OCI-LY7 (cell line): ENCODE measurements around the gene CCDC174. TPM values are rescaled to one million over a fixed set of nuclear protein-coding genes. Genes with fewer than 3 reads are reported as not detected.

Experiments used
- BruUV-seq: library from RNA; stranded (reverse); fragments of 400-500 nt; replicated peaks from 2 replicates; lab custom pipeline; 2021; lab: Mats Ljungman, UMichigan
- CTCF ChIA-PET: fragments of 300-600 bp; sonication (Branson Sonifier 250); formaldehyde crosslinking; loops from one replicate; lab custom pipeline; 2022; ENCODE audit warnings: antibody characterized with exemption; ENCODE audit not compliant: unreplicated experiment; lab: Charles Lee
- POLR2A ChIA-PET: fragments of 300-600 bp; sonication (Branson Sonifier 250); formaldehyde crosslinking; loops from one replicate; lab custom pipeline; 2022; ENCODE audit warnings: antibody characterized with exemption; lab: Charles Lee
- DNase-seq: peaks from one replicate; pipeline ENCODE4 v3.0.0-alpha.2; 2015; ENCODE audit warnings: low spot score
- H2AFZ ChIP-seq: fragments of 200-600 bp; sonication (generic), shearing (Covaris generic); 2 replicates; pipeline ENCODE4 v1.6.1; 2014; ENCODE audit warnings: mild to moderate bottlenecking, antibody characterized with exemption, low read length, moderate library complexity
- H3K27ac ChIP-seq: fragments of 200-600 bp; sonication (generic); 2 replicates; pipeline ENCODE4 v1.5.1; 2014; ENCODE audit warnings: mixed run types, low read depth, mild to moderate bottlenecking, moderate library complexity, low read length, inconsistent platforms; ENCODE audit not compliant: poor library complexity, severe bottlenecking
- H3K36me3 ChIP-seq: fragments of 200-600 bp; sonication (generic); 2 replicates; pipeline ENCODE4 v1.6.1; 2014; ENCODE audit warnings: mild to moderate bottlenecking, antibody characterized with exemption, low read length, moderate library complexity, mixed read lengths; ENCODE audit not compliant: insufficient read depth
- H3K4me1 ChIP-seq: fragments of 200-600 bp; sonication (generic); 2 replicates; pipeline ENCODE4 v1.5.1; 2014; ENCODE audit warnings: mild to moderate bottlenecking, low read length; ENCODE audit not compliant: insufficient read depth, poor library complexity, severe bottlenecking
- H3K4me2 ChIP-seq: fragments of 200-600 bp; sonication (generic); 2 replicates; pipeline ENCODE4 v1.6.1; 2014; ENCODE audit warnings: mild to moderate bottlenecking, low read length
- H3K4me3 ChIP-seq: fragments of 200-600 bp; sonication (generic); 2 replicates; pipeline ENCODE4 v1.5.1; 2014; ENCODE audit warnings: mild to moderate bottlenecking, low read depth, low read length; ENCODE audit not compliant: poor library complexity, severe bottlenecking
- H3K79me2 ChIP-seq: fragments of 200-600 bp; sonication (generic); 2 replicates; pipeline ENCODE4 v1.6.1; 2016; ENCODE audit warnings: low read depth, mild to moderate bottlenecking, low read length, moderate library complexity, mixed read lengths; ENCODE audit not compliant: insufficient read depth
- H3K9me2 ChIP-seq: fragments of 200-600 bp; sonication (generic); 2 replicates; pipeline ENCODE4 v1.6.1; 2016; ENCODE audit warnings: mild to moderate bottlenecking, low read length, mixed read lengths; ENCODE audit not compliant: insufficient read depth
- H3K9me3 ChIP-seq: fragments of 200-600 bp; sonication (generic); 2 replicates; pipeline ENCODE4 v1.6.1; 2014; ENCODE audit warnings: mild to moderate bottlenecking, mixed run types, low read length, mixed read lengths
- H4K20me1 ChIP-seq: fragments of 200-600 bp; sonication (generic); 2 replicates; pipeline ENCODE4 v1.6.1; 2014; ENCODE audit warnings: mild to moderate bottlenecking, antibody characterized with exemption, low read length, moderate library complexity, mixed read lengths; ENCODE audit not compliant: insufficient read depth
- EZH2phosphoT487 ChIP-seq: fragments of 200-600 bp; sonication (generic); IDR thresholded peaks from 2 replicates; pipeline ENCODE4 v1.6.1; 2018; ENCODE audit warnings: low read depth, borderline replicate concordance, mild to moderate bottlenecking, mixed run types, antibody characterized with exemption, low read length, moderate library complexity, mixed read lengths
- intact Hi-C: fragments of 100-400 bp; cut with micrococcal nuclease; formaldehyde crosslinking; loops from one replicate; pipeline ENCODE4 v1.10.0; 2022; ENCODE audit not compliant: unreplicated experiment
- total RNA-seq, 2 experiments: library from RNA; depleted of rRNA in 1 of 2; stranded (reverse); fragments of >200 nt in 1 of 2; shearing (Covaris generic) in 1 of 2; gene quantifications; 2 replicates each; pipeline ENCODE4 v1.2.3, GENCODE V29; 2014 to 2022
- TF ChIP-seq, protein P1 (sequence below): fragments of 200-600 bp; sonication (generic); conservative IDR thresholded peaks from 2 replicates; pipeline ENCODE4 v1.5.1; 2014; ENCODE audit warnings: mild to moderate bottlenecking, antibody characterized with exemption, low read length, moderate library complexity, mixed read lengths

Gene CCDC174
- total RNA-seq, 2 experiments from 2014 or later: 11.2 to 22.7 TPM

GRCh38 chr3:14674841-14675240, 23.3 kb downstream of the CCDC174 start, which contains the start of gene C3orf20:
Gene C3orf20, plus strand, starts transcription at chr3:14675141. Its CDS starts 7,573 bp downstream, at chr3:14682714.
- Histone ChIP-seq H4K20me1 (no peaks in the 10 kb centered on the region), H3K36me3 (peaks cover 46% of the 10 kb centered on the region), H2AFZ (no peak within 1 kb of the TSS), H3K9me3 (peaks cover 4% of the 10 kb centered on the region; the same call in 1 of the 2 replicates), H3K9me2 (no peaks in the 10 kb centered on the region), H3K4me1 (peaks cover 9% of the 10 kb centered on the region), H3K79me2 (no peaks in the 10 kb centered on the region), H3K27ac (no peak within 1 kb of the TSS), H3K4me2 (no peak within 1 kb of the TSS), H3K4me3 (no peak within 1 kb of the TSS)
- no peak for DNase-seq
- TF ChIP-seq EZH2phosphoT487: no peak
- TF ChIP-seq, protein P1, sequence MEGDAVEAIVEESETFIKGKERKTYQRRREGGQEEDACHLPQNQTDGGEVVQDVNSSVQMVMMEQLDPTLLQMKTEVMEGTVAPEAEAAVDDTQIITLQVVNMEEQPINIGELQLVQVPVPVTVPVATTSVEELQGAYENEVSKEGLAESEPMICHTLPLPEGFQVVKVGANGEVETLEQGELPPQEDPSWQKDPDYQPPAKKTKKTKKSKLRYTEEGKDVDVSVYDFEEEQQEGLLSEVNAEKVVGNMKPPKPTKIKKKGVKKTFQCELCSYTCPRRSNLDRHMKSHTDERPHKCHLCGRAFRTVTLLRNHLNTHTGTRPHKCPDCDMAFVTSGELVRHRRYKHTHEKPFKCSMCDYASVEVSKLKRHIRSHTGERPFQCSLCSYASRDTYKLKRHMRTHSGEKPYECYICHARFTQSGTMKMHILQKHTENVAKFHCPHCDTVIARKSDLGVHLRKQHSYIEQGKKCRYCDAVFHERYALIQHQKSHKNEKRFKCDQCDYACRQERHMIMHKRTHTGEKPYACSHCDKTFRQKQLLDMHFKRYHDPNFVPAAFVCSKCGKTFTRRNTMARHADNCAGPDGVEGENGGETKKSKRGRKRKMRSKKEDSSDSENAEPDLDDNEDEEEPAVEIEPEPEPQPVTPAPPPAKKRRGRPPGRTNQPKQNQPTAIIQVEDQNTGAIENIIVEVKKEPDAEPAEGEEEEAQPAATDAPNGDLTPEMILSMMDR: no peak
- POLR2A ChIA-PET: interaction anchor here (0.9 to 5.8 kb wide), 3 partner anchors 20 to 105 kb away, joined by 3 to 49 read pairs (median 9); no protein-coding TSS in a partner anchor
- BruUV-seq: no TSS peak
- CTCF ChIA-PET: interaction anchor here (5.7 kb wide), 1 partner anchor 106 kb away, joined by 29 read pairs; no protein-coding TSS in a partner anchor
- intact Hi-C loops: no loop called here

- no TSS peak for BruUV-seq
- Histone ChIP-seq H3K4me3 (no peak overlapping the region), H3K79me2 (no peaks in the 10 kb centered on the region), H2AFZ (no peak overlapping the region), H3K36me3 (peaks cover 30% of the 10 kb centered on the region), H3K27ac (no peak overlapping the region), H3K9me2 (no peaks in the 10 kb centered on the region), H3K9me3 (peaks cover 16% of the 10 kb centered on the region; the same call in 1 of the 2 replicates), H3K4me1 (peaks cover 9% of the 10 kb centered on the region), H4K20me1 (no peaks in the 10 kb centered on the region), H3K4me2 (no peak overlapping the region)
- ChIA-PET CTCF (interaction anchor here (0.9 to 5.7 kb wide), 3 partner anchors 10 to 104 kb away, joined by 3 to 29 read pairs (median 6); no protein-coding TSS in a partner anchor), POLR2A (interaction anchor here (0.6 to 5.8 kb wide), 7 partner anchors 11 to 1451 kb away, joined by 3 to 49 read pairs (median 3); no protein-coding TSS in a partner anchor)
- intact Hi-C loops: no loop called here
- DNase-seq: no peak
- no peak for TF ChIP-seq EZH2phosphoT487
- TF ChIP-seq, protein P1: no peak
These were observed 25.3 kb downstream of the CCDC174 start for GRCh38 chr3:14676881-14677280.

- ChIA-PET CTCF (interaction anchor here (0.9 to 1.2 kb wide), 2 partner anchors 9 to 97 kb away, joined by 3 to 6 read pairs; no protein-coding TSS in a partner anchor), POLR2A (interaction anchor here (0.6 to 5.8 kb wide), 4 partner anchors 9 to 243 kb away, joined by 3 to 49 read pairs (median 4); no protein-coding TSS in a partner anchor)
- intact Hi-C loops: no loop called here
- no peak overlapping the region for H3K27ac ChIP-seq
- H3K79me2 ChIP-seq: no peaks in the 10 kb centered on the region
- DNase-seq: no peak
- no peaks in the 10 kb centered on the region for H3K9me2 ChIP-seq
- H4K20me1 ChIP-seq: no peaks in the 10 kb centered on the region
- H2AFZ ChIP-seq: no peak overlapping the region
- no peak overlapping the region for H3K4me3 ChIP-seq
- no TSS peak for BruUV-seq
- peaks cover 18% of the 10 kb centered on the region for H3K36me3 ChIP-seq
- no peak overlapping the region for H3K4me2 ChIP-seq
- no peak for TF ChIP-seq EZH2phosphoT487
- TF ChIP-seq, protein P1: no peak
- H3K4me1 ChIP-seq: peaks cover 9% of the 10 kb centered on the region
- peaks cover 16% of the 10 kb centered on the region; the same call in 1 of the 2 replicates for H3K9me3 ChIP-seq
These were observed 26.5 kb downstream of the CCDC174 start for GRCh38 chr3:14678015-14678503.
